H1 (cell line): ENCODE data around the gene RTN4. TPM values are rescaled to one million over a fixed set of nuclear protein-coding genes. Genes with fewer than 3 reads are reported as not detected.

Experiments
- CTCF ChIA-PET: fragments of 300-600 bp; sonication (Branson Sonifier 250); formaldehyde crosslinking; loops from one replicate; lab custom pipeline; 2021; ENCODE audit not compliant: partially characterized antibody; lab: Charles Lee
- POLR2A ChIA-PET: fragments of 300-600 bp; sonication (Branson Sonifier 250); formaldehyde crosslinking; loops from one replicate; lab custom pipeline; 2021; ENCODE audit warnings: inconsistent platforms; ENCODE audit not compliant: partially characterized antibody; lab: Charles Lee
- DNase-seq, 2 experiments: peaks; one replicate each; pipeline versions ENCODE4 v3.0.0 to v3.0.0-alpha.2; 2010 to 2022; ENCODE audit warnings: low spot score in 2 of 2, low read depth in 1 of 2, mixed read lengths in 1 of 2
- FAIRE-seq: peaks from 2 replicates; lab custom pipeline; 2011; peaks lifted over from hg19 to GRCh38; lab: Jason Lieb, UNC
- H2AFZ ChIP-seq: 2 replicates; pipeline ENCODE4 v1.8.1; 2012; ENCODE audit warnings: low read length, inconsistent platforms
- H2AK5ac ChIP-seq: 2 replicates; pipeline ENCODE4 v1.6.1; 2013; ENCODE audit warnings: low read depth, low read length
- H2BK120ac ChIP-seq: replicated peaks from 2 replicates; pipeline ENCODE3; 2013; ENCODE audit warnings: low read depth, low read length, inconsistent platforms
- H2BK12ac ChIP-seq: 2 replicates; pipeline ENCODE4 v1.6.1; 2013; ENCODE audit warnings: low read depth, low read length
- H2BK15ac ChIP-seq: 2 replicates; pipeline ENCODE4 v1.6.1; 2013; ENCODE audit warnings: low read length
- H2BK20ac ChIP-seq: 2 replicates; pipeline ENCODE4 v1.6.1; 2013; ENCODE audit warnings: low read length
- H2BK5ac ChIP-seq: 2 replicates; pipeline ENCODE4 v1.6.1; 2013; ENCODE audit warnings: low read depth, low read length
- H3K14ac ChIP-seq: 2 replicates; pipeline ENCODE4 v1.6.1; 2013; ENCODE audit warnings: inconsistent platforms; ENCODE audit not compliant: insufficient read length
- H3K18ac ChIP-seq: 2 replicates; pipeline ENCODE4 v1.6.1; 2013; ENCODE audit warnings: low read length; ENCODE audit errors: extremely low read depth
- H3K23ac ChIP-seq: 2 replicates; pipeline ENCODE4 v1.6.1; 2013; ENCODE audit warnings: inconsistent platforms; ENCODE audit not compliant: insufficient read length
- H3K23me2 ChIP-seq: 2 replicates; pipeline ENCODE4 v1.6.1; 2013; ENCODE audit warnings: low read depth, low read length
- H3K27ac ChIP-seq: 2 replicates; pipeline ENCODE4 v1.6.1; 2011; ENCODE audit warnings: low read depth, low read length, inconsistent platforms
- H3K27me3 ChIP-seq, 4 experiments: replicated peaks in 1 of 4; 1 replicate in 1 of 4; 2 replicates in 3 of 4; pipeline versions ENCODE4 v1.6.1 to v1.8.1; 2011 to 2013; ENCODE audit warnings: low read length in 3 of 4, mild to moderate bottlenecking in 3 of 4, inconsistent platforms in 2 of 4, mixed read lengths in 2 of 4, moderate library complexity in 1 of 4; ENCODE audit not compliant: control insufficient read depth in 3 of 4, insufficient read depth in 3 of 4; ENCODE audit errors: extremely low read depth in 1 of 4
- H3K36me3 ChIP-seq, 4 experiments: 2 replicates each; pipeline versions ENCODE4 v1.6.1 to v1.8.1; 2011 to 2013; ENCODE audit warnings: mild to moderate bottlenecking in 4 of 4, low read length in 3 of 4, moderate library complexity in 2 of 4, control low read depth in 1 of 4, inconsistent platforms in 1 of 4; ENCODE audit not compliant: insufficient read depth in 4 of 4, control insufficient read depth in 2 of 4
- H3K4ac ChIP-seq: replicated peaks from 2 replicates; pipeline ENCODE3; 2013; ENCODE audit warnings: low read length, low read depth, mixed read lengths, inconsistent platforms; ENCODE audit not compliant: insufficient read length
- H3K4me1 ChIP-seq, 4 experiments: replicated peaks in 1 of 4; 1 replicate in 1 of 4; 2 replicates in 3 of 4; pipeline versions ENCODE4 v1.6.1 to v1.8.1; 2011 to 2013; ENCODE audit warnings: low read length in 3 of 4, inconsistent platforms in 2 of 4, mixed read lengths in 1 of 4; ENCODE audit not compliant: insufficient read depth in 4 of 4, control insufficient read depth in 3 of 4
- H3K4me2 ChIP-seq, 2 experiments: 2 replicates each; pipeline versions ENCODE4 v1.6.1 to v1.8.1; 2011 to 2013; ENCODE audit warnings: low read depth in 2 of 2, low read length in 2 of 2, control low read depth in 1 of 2, inconsistent platforms in 1 of 2, mild to moderate bottlenecking in 1 of 2; ENCODE audit not compliant: insufficient read depth in 1 of 2
- H3K4me3 ChIP-seq, 4 experiments: fragments of 200-600, 300-600 bp in 1 of 4; sonication (generic), shearing (Covaris generic), sonication (Bioruptor Twin) in 1 of 4; 2 replicates each; pipeline versions ENCODE4 v1.5.1 to v1.8.1; 2011 to 2016; ENCODE audit warnings: low read length in 4 of 4, low read depth in 3 of 4, control low read depth in 2 of 4, inconsistent platforms in 2 of 4, mild to moderate bottlenecking in 2 of 4, mixed read lengths in 1 of 4, moderate library complexity in 1 of 4; ENCODE audit not compliant: insufficient read depth in 2 of 4; ENCODE audit errors: extremely low read depth in 1 of 4
- H3K56ac ChIP-seq: replicated peaks from 2 replicates; pipeline ENCODE3; 2013; ENCODE audit warnings: low read depth, mild to moderate bottlenecking, mixed read lengths, low read length, inconsistent platforms; ENCODE audit not compliant: insufficient read length
- H3K79me1 ChIP-seq: 2 replicates; pipeline ENCODE4 v1.6.1; 2013; ENCODE audit warnings: low read depth, low read length, control low read depth
- H3K79me2 ChIP-seq, 2 experiments: 2 replicates each; pipeline versions ENCODE4 v1.6.1 to v1.8.1; 2012 to 2013; ENCODE audit warnings: low read length in 2 of 2, mild to moderate bottlenecking in 2 of 2, inconsistent platforms in 1 of 2; ENCODE audit not compliant: insufficient read depth in 2 of 2, control insufficient read depth in 1 of 2
- H3K9ac ChIP-seq, 4 experiments: replicated peaks in 1 of 4; 1 replicate in 1 of 4; 2 replicates in 3 of 4; pipeline versions ENCODE4 v1.6.1 to v1.8.1; 2011 to 2013; ENCODE audit warnings: low read depth in 3 of 4, low read length in 3 of 4, control low read depth in 2 of 4, mild to moderate bottlenecking in 2 of 4, moderate library complexity in 2 of 4, inconsistent platforms in 1 of 4; ENCODE audit errors: extremely low read depth in 1 of 4
- H3K9me3 ChIP-seq, 2 experiments: 2 replicates each; pipeline versions ENCODE4 v1.6.1 to v1.8.1; 2012 to 2013; ENCODE audit warnings: mild to moderate bottlenecking in 2 of 2, moderate library complexity in 2 of 2, control low read depth in 1 of 2, inconsistent platforms in 1 of 2, low read depth in 1 of 2, low read length in 1 of 2, mixed read lengths in 1 of 2; ENCODE audit not compliant: insufficient read depth in 2 of 2
- H4K20me1 ChIP-seq, 2 experiments: replicated peaks in 1 of 2; 2 replicates each; pipeline versions ENCODE3 to v1.8.1; 2011 to 2013; ENCODE audit warnings: inconsistent platforms in 2 of 2, low read length in 2 of 2, mild to moderate bottlenecking in 1 of 2; ENCODE audit not compliant: insufficient read depth in 2 of 2, control insufficient read depth in 1 of 2
- H4K5ac ChIP-seq: 2 replicates; pipeline ENCODE4 v1.6.1; 2013; ENCODE audit warnings: low read length, low read depth, mixed read lengths, inconsistent platforms; ENCODE audit not compliant: insufficient read length
- H4K8ac ChIP-seq: 2 replicates; pipeline ENCODE4 v1.8.0; 2013; ENCODE audit warnings: mild to moderate bottlenecking, moderate library complexity, low read length, inconsistent platforms; ENCODE audit not compliant: insufficient read depth; ENCODE audit errors: extremely low read depth
- H4K91ac ChIP-seq: replicated peaks from 2 replicates; pipeline ENCODE3; 2013; ENCODE audit warnings: low read length, mixed read lengths, inconsistent platforms; ENCODE audit not compliant: insufficient read length
- ATF2 ChIP-seq: IDR thresholded peaks from 2 replicates; pipeline ENCODE4 v1.6.1; 2012; ENCODE audit warnings: low read length, inconsistent platforms
- BCL11A ChIP-seq, 2 experiments: IDR thresholded peaks; one replicate each; pipeline ENCODE4 v1.6.1; 2011; ENCODE audit warnings: low read depth in 2 of 2, low read length in 2 of 2, mild to moderate bottlenecking in 2 of 2
- CBX8 ChIP-seq: fragments of 300-800, 300-1000 bp; sonication (generic); IDR thresholded peaks from 2 replicates; pipeline ENCODE4 v1.7.1; 2016; ENCODE audit warnings: low read depth, low read length, borderline replicate concordance
- EP300 ChIP-seq, 2 experiments: IDR thresholded peaks; 1 replicate in 1 of 2; 2 replicates in 1 of 2; pipeline ENCODE4 v1.6.1; 2011 to 2012; ENCODE audit warnings: low read depth in 2 of 2, low read length in 2 of 2, mild to moderate bottlenecking in 2 of 2, borderline replicate concordance in 1 of 2, inconsistent platforms in 1 of 2, moderate library complexity in 1 of 2
- EZH2 ChIP-seq: fragments of 200-600 bp; sonication (generic); IDR thresholded peaks from 2 replicates; pipeline ENCODE4 v1.7.1; 2012; ENCODE audit warnings: low read depth, mild to moderate bottlenecking, moderate library complexity, low read length, inconsistent platforms; ENCODE audit not compliant: severe bottlenecking
- NANOG ChIP-seq: IDR thresholded peaks from 2 replicates; pipeline ENCODE4 v1.6.1; 2011; ENCODE audit warnings: low read length, low read depth, mild to moderate bottlenecking, inconsistent platforms; ENCODE audit not compliant: insufficient read depth, poor library complexity, severe bottlenecking
- RFX5 ChIP-seq: IDR thresholded peaks from 2 replicates; pipeline ENCODE4 v1.6.1; 2011; ENCODE audit warnings: low read depth, low read length, improper control_type of control experiment, borderline replicate concordance
- TBP ChIP-seq: IDR thresholded peaks from 2 replicates; pipeline ENCODE4 v1.6.1; 2011; ENCODE audit warnings: low read depth, low read length, improper control_type of control experiment
- TEAD4 ChIP-seq: IDR thresholded peaks from 2 replicates; pipeline ENCODE4 v1.6.1; 2012; ENCODE audit warnings: low read depth, low read length, inconsistent platforms, mixed read lengths
- ZNF274 ChIP-seq: IDR thresholded peaks from 2 replicates; pipeline ENCODE4 v1.7.0; 2012; ENCODE audit warnings: low read length, borderline replicate concordance; ENCODE audit errors: extremely low read depth
- WGBS, 2 experiments: shearing (Covaris generic) in 1 of 2; methylation state at CpG; one replicate each; pipeline versions ENCODE4 v1.1.6 to v1.1.7; 2013 to 2015; ENCODE audit warnings: low lambda C conversion rate in 2 of 2, mixed read lengths in 2 of 2, inconsistent platforms in 1 of 2, low coverage in 1 of 2, missing lambda C conversion rate in 1 of 2; ENCODE audit not compliant: insufficient replicate concordance in 2 of 2, insufficient coverage in 1 of 2, insufficient read length in 1 of 2; ENCODE audit errors: extremely low coverage in 1 of 2, missing lambda C conversion rate in 1 of 2; 5-methylcytosine and 5-hydroxymethylcytosine counted together
- polyA plus RNA-seq, 7 experiments: library from polyadenylated mRNA; depleted of rRNA in 3 of 7; stranded (reverse) in 5 of 7; unstranded in 2 of 7; fragments of >200 nt in 5 of 7; fragments of 200-250 nt in 2 of 7; gene quantifications; 1 replicate in 5 of 7; 2 replicates in 1 of 7; 4 replicates in 1 of 7; pipeline versions ENCODE4 v1.2.1 to v1.2.3, GENCODE V29; 2011 to 2013; ENCODE audit warnings: missing spikeins in 2 of 7, mixed read lengths in 2 of 7
- total RNA-seq: library from RNA; stranded (reverse); fragmentation: NEBNext Ultra II Directional; extraction: Animal tissue kit (Norgen Biotek cat#: 25700); gene quantifications from 2 replicates; pipeline ENCODE4 v1.2.1, GENCODE V29; 2021

Gene RTN4
- total and polyA plus RNA-seq, 2 of the 8 experiments (the other 6 are each of a cell fraction or from before 2014, with no cell fraction given), result 179 to 242 TPM

DNA sequence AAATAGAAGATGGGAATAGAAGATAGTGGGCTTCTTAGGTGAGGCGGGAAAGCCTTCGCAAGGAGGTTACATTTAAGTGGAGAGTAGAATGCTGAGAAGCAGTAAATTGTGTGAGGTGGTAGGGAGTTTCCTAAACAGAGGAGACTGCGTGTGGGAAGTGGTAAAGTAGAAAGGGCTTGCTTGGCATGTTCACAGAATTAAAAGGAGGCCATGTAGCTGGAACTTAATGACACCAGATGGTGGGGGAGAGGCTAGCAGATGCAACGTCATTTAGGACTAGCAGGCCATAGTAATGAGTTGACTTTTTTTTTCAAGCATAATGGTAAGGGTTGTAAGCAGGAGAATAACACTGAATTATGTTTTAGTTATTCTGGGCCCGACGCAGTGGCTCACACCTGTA, 13.0 kb upstream of the RTN4 start:
- H3K9ac ChIP-seq, result no peak overlapping the region
- no peak overlapping the region for H3K4me3 ChIP-seq
- FAIRE-seq (no peak), DNase-seq (no peak)
- ChIA-PET POLR2A (no interaction called here), CTCF (interaction anchor here (0.7 to 1.7 kb wide), 5 partner anchors 95 to 164 kb away, joined by 3 to 6 read pairs (median 4); no protein-coding TSS in a partner anchor)
- no peak overlapping the region for H4K5ac ChIP-seq
- H3K9me3 ChIP-seq, result no peaks in the 10 kb centered on the region
- no peaks in the 10 kb centered on the region for H3K36me3 ChIP-seq
- no peak overlapping the region for H2BK5ac ChIP-seq
- H2AK5ac ChIP-seq, result no peak overlapping the region
- no peaks in the 10 kb centered on the region for H3K79me2 ChIP-seq
- H2BK12ac ChIP-seq, result no peak overlapping the region
- no peaks in the 10 kb centered on the region for H3K79me1 ChIP-seq
- H4K8ac ChIP-seq, result no peak overlapping the region
- no peak overlapping the region for H3K23ac ChIP-seq
- H3K27me3 ChIP-seq, result no peaks in the 10 kb centered on the region
- no peaks in the 10 kb centered on the region; the same call in 1 of the 2 replicates for H3K23me2 ChIP-seq
- WGBS, 2 experiments, result 86% methylated on average over 6 of the region's 6 CpGs; no CpG with 5 or more reads in 1 of the 2 experiments
- H3K4ac ChIP-seq, result no peak overlapping the region
- no peak overlapping the region for H2AFZ ChIP-seq
- no peak for TF ChIP-seq TBP
- no peak for TF ChIP-seq CBX8
- no peak for TF ChIP-seq BCL11A (IDR thresholded peaks at IDR 0.05; ENCODE audit: low read depth in 2 of 2, low read length in 2 of 2)
- TF ChIP-seq EP300 (IDR thresholded peaks at IDR 0.05; ENCODE audit: borderline replicate concordance in 1 of 2, low read depth in 2 of 2, low read length in 2 of 2), result no peak
- TF ChIP-seq ATF2, result no peak
- no peak for TF ChIP-seq RFX5
- no peak for TF ChIP-seq ZNF274
- TF ChIP-seq EZH2, result no peak
- TF ChIP-seq TEAD4, result no peak
- TF ChIP-seq NANOG, result no peak
- H3K4me1 ChIP-seq, result no peaks in the 10 kb centered on the region
- no peak overlapping the region for H3K27ac ChIP-seq
- H2BK15ac ChIP-seq, result no peak overlapping the region
- no peak overlapping the region for H3K4me2 ChIP-seq
- no peaks in the 10 kb centered on the region for H4K20me1 ChIP-seq
- no peak overlapping the region for H3K14ac ChIP-seq
- no peak overlapping the region for H4K91ac ChIP-seq
- no peak overlapping the region for H3K56ac ChIP-seq
- H2BK120ac ChIP-seq, result no peak overlapping the region
- no peak overlapping the region for H3K18ac ChIP-seq
- no peak overlapping the region for H2BK20ac ChIP-seq
